ENCODE results near the gene DNAJA4.

DNAJA4 gene

GRCh38 chr15:78264304-78265136, at the start of gene DNAJA4:
Gene DNAJA4 (plus strand): TSS chr15:78264562. CDS start chr15:78264764, 202 bp downstream.
- DNase-seq: peak; percentile 44 to 56

- DNase-seq: no peak
Observed at GRCh38 chr15:78216276-78217104, 47.9 kb upstream of the DNAJA4 start.

GRCh38 chr15:78220713-78221112, 43.6 kb upstream of the DNAJA4 start:
- no peak for DNase-seq

GRCh38 chr15:78222745-78223395, 41.5 kb upstream of the DNAJA4 start:
- no peak for DNase-seq

GRCh38 chr15:78223396-78224022, 40.9 kb upstream of the DNAJA4 start:
- no peak for DNase-seq

GRCh38 chr15:78224023-78224411, 40.3 kb upstream of the DNAJA4 start:
- DNase-seq: no peak

- DNase-seq: no peak
Observed at GRCh38 chr15:78225783-78226541, 38.4 kb upstream of the DNAJA4 start.

GRCh38 chr15:78228356-78228996, 35.9 kb upstream of the DNAJA4 start:
- no peak for DNase-seq

- no peak for DNase-seq
Observed at GRCh38 chr15:78229431-78230406, 34.6 kb upstream of the DNAJA4 start.

GRCh38 chr15:78232951-78233350, 31.4 kb upstream of the DNAJA4 start:
- DNase-seq: no peak

GRCh38 chr15:78233496-78233895, 30.9 kb upstream of the DNAJA4 start:
- no peak for DNase-seq

GRCh38 chr15:78234515-78235040, 29.8 kb upstream of the DNAJA4 start, which contains the start of gene ACSBG1:
Gene ACSBG1 (minus strand): TSS chr15:78234565. CDS start chr15:78234501, 64 bp downstream.
- DNase-seq: no peak

GRCh38 chr15:78236491-78236890, 27.9 kb upstream of the DNAJA4 start:
- no peak for DNase-seq

GRCh38 chr15:78237146-78237545, 27.2 kb upstream of the DNAJA4 start:
- DNase-seq: no peak

- no peak for DNase-seq
Observed at GRCh38 chr15:78239811-78240210, 24.6 kb upstream of the DNAJA4 start.

- DNase-seq: peak; percentile 74 to 84
Observed at GRCh38 chr15:78241017-78241416, 23.3 kb upstream of the DNAJA4 start.

GRCh38 chr15:78242128-78242527, 22.2 kb upstream of the DNAJA4 start:
- DNase-seq: no peak

GRCh38 chr15:78243058-78243457, 21.3 kb upstream of the DNAJA4 start:
- no peak for DNase-seq

GRCh38 chr15:78243491-78243941, 20.8 kb upstream of the DNAJA4 start:
- no peak for DNase-seq

- no peak for DNase-seq
Observed at GRCh38 chr15:78244101-78244500, 20.3 kb upstream of the DNAJA4 start.
